HG03442 (cell line): ENCODE measurements around the gene VSIG8.
"Not testable (repeated sequence)": the region's sequence is repeated elsewhere in the genome, so short reads cannot be mapped to it uniquely, and the experiment has no call there.

Source experiments
- ATAC-seq: cut with Tn5 transposase; IDR thresholded peaks from one replicate; pipeline ENCODE4 v1.9.1; 2021; ENCODE audit warnings: mild to moderate bottlenecking, moderate library complexity; ENCODE audit not compliant: unreplicated experiment

The VSIG8 gene, protein sequence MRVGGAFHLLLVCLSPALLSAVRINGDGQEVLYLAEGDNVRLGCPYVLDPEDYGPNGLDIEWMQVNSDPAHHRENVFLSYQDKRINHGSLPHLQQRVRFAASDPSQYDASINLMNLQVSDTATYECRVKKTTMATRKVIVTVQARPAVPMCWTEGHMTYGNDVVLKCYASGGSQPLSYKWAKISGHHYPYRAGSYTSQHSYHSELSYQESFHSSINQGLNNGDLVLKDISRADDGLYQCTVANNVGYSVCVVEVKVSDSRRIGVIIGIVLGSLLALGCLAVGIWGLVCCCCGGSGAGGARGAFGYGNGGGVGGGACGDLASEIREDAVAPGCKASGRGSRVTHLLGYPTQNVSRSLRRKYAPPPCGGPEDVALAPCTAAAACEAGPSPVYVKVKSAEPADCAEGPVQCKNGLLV

DNA sequence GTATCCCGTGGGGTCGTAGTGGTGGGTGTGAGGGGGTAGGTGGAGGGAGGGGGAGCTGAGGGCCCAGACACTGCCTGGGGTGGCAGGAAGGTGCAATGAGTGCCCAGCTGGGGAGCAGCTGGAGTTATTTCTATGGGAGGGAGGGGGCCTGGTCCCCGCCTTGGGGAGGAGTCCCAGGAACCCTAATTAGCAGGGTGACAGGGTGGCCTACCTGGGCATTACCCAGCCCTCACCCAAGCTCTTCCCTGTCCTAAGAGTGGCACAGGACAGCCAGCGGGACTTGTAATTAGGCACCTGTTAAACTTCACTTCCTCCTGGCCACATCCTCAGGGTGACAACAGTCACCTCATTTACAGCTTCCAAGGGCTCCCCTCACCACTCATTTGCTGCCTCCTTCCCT lies at the start of gene VSIG8:
VSIG8 (minus strand) TSS at position 101 of the 400 bp plus-strand sequence. CDS start 136 bp downstream, outside the sequence.
- ATAC-seq, result no peak

DNA sequence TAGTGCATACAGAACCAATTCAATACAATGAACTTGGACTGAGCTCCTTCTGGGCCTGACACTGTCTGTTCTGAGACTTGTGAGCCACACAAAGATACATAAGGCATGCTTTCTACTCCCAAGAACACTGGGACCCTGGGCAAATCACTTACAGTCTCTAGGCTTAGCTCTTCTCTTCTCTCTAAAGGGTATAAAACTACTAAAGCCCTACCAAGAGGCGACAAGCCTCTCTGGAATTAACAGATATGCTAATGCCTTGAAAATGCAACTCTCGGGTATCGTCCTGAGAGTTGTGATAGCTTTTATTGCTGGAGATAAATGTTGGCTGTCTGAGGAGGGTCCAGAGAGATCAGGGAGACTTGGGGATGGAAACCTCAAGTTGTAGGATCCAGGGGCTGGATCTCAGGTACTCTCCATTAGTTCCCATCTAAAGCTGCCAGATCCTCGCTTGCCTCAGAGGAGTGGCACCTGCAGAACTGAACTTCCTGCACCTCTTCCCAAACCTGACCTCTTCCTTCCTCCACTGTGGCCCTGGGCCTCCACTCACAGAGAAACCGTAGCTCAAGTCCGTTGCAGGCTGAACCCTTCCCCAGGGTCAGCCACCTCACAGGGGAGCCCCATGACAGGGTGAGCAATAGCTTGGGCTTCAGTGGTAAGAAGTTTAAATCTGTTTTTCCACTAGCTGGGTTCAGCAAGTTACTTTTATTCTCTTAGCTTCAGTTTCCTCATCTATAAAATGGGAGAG lies 49.0 kb upstream of the VSIG8 start:
- no peak for ATAC-seq

DNA sequence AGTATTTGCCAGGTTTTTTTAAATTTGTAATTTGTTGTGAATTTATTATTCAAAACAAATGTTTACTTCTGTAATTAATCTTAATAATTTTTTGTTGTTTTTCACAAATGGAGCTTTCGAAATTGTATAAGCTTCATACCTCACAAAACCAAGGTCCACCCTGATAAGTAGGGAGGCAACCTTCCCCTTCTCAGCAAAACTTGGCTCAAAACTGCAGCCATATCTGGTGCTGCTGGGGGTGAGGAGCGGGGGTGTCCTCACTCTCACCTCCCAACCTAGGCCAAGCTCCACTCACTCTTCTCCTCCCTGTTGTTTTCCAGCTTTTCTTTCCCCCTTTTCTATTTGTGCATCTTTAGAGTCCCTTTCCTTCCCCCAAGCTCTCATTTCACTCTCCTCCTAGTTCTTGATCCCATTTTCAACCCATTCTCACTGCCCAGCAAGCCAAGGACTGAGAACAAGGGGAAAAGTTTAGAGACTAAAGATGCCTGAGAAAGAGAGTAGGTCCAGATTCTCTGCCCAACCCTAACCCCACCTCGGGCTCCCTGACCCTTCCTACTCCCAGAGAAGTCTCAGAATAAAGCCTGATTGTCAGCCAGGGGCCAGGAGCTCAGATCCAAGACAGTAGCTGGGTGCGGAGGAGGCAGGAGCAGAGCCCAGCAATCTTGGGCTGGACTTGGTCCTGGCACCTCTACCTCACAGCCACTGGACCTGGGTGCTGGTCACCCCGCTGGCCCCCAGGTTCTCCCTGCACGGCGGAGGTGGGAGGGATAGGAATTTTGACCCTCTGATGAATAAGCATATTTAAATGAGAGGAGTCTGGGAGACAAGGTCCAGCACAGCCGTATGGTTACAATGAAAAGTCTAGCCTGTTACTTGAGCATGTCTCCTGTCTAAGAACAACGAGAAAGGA lies 45.8 kb upstream of the VSIG8 start:
- ATAC-seq, result no peak

DNA sequence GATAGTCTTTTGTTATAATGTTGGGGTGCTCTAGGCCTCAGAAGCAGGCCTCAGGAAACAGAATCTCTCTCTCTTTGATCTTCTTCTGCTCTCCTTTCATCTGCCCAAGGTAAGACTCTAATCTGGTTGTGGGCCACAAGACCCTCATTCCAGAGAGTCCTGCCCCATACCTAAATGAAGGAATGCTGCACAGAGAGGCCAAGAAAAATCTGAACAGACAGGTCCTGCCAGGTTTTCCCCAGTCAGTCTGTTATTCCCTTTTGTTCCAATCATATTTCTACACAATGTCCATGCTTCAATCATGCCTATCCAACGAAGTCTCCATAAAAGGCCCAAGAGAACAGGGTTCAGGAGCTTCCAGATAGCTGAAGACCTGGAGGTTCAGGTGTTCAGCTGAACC lies 44.5 kb upstream of the VSIG8 start:
- ATAC-seq, result no peak

DNA sequence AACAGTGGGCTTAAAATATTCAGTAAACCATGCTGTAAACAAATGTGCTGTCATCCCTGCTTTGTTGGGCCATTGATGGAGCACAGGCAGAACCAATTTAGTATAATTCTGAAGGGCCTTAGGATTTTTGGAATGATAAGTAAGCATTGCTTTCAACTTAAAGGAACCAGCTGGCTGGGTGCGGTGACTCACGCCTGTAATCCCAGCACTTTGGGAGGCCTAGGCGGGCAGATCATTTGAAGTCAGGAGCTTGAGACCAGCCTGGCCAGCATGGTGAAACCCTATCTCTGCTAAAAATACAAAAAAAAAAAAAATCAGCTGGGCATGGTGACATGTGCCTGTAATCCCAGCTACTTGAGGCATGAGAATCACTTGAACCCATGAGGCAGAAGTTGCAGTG lies 41.6 kb upstream of the VSIG8 start:
- ATAC-seq, result not testable (repeated sequence)

DNA sequence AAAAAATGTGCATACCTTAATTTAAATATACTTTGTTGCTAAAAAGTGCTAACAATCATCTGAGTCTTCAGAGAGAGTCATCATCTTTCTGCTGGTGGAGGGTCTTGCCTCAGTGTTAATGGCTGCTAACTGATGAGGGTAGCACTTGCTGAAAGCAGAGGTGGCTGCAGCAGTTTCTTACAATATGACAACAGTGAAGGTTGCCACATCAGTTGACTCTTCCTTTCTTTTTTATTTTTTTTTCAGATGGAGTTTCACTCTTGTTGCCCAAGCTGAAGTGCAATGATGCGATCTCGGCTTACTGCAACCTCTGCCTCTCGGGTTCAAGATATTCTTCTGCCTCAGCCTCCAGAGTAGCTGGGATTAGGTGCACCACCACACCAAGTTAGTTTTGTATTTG lies 40.1 kb upstream of the VSIG8 start:
- no peak for ATAC-seq

DNA sequence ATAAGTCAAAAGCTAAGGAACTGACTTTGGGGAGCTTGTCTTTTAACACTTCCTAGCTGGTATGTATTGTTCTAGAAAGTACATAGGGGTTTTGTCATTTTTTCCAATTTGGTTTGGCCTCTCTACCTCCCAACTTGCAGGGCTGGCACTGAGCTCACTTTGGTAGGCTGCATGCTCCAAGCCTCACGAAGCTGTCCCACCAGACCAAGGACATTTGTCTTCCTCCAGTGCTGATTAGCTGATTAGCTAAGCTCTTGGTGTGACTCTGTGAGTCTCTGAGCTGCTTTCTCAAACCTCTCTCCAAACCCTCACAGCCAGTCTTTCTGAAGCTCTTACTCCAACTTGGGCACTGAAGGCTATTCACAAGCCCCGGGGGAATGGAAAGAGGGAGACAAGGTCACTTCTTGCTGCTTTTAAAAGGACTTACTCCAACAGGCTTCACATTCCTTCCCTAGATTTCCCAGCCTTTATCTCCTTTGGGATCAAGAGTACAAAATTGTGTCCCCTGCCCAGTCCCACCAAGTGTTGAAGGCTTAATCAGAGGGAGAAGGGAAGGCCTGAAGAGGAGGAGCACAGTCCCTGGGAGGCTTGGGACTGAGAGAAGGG lies 38.4 kb upstream of the VSIG8 start:
- ATAC-seq, result no peak

DNA sequence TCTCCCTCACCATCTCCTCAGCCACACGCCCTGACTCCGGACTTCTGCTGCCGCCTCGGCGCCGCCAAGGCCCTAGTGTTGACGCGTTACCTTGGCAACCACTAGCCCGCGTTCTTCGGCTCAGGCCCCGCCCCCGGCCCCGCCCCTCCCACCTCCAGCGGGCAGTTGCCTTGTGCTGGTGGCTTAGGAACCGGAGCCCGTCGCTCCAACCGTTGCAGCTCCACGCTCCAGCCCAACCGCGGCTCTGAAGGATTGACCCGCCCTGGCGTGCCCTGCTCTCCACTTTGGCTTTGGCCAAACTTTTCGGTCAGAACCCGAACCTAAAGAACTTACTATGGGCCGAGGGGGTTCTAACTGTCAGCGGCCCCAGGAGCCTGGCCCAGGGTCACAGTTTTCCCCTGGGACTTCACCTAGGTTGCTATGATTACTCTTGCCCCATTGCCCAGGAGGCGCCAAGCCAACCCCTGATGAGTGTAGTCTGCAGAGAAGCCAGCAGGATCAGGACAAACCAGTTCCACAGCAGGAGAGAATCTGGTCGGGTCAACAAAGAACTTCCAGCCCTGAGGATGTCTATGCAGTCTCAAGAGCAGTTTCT lies 37.7 kb upstream of the VSIG8 start, which contains the start of gene CFAP45:
CFAP45 (minus strand) TSS at position 80 of the 595 bp plus-strand sequence; CDS start at position 13, 67 bp downstream.
- ATAC-seq, result peak; percentile 79

DNA sequence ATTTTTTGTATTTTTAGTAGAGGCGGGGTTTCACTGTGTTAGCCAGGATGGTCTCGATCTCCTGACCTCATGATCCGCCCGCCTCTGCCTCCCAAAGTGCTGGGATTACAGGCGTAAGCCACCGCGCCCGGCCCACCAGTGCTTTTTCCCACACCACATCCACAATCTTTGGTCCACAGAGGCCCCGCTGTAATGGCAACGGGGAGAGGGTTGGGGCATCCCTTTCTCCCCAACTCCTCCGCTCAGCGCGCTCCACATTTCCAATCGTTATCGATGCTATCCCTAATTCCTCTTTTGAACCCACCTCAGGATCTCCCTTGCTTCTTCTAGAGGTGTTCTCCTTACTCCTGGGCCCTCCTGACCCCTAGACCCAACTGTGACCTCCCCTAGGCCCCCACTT lies 37.2 kb upstream of the VSIG8 start:
- ATAC-seq, result not testable (repeated sequence)

DNA sequence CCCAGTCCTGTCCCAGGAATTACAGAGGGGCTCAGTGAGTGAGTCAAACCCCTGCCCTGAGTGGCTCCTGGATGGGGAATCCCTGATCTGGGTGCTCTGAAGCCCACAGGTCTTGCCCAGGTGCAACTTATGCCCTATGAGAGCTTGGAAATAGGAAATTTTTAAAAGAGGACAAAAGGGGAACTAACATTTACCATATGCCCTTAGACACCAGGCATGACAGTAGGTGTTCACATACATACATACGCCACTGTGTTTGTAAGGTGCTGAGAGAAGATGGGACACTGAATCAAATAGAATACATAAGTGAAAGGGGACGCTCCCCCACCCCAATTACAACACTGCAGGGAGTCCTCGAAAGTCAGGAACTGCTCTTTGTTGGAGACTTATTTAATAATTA lies 36.1 kb upstream of the VSIG8 start:
- no peak for ATAC-seq

DNA sequence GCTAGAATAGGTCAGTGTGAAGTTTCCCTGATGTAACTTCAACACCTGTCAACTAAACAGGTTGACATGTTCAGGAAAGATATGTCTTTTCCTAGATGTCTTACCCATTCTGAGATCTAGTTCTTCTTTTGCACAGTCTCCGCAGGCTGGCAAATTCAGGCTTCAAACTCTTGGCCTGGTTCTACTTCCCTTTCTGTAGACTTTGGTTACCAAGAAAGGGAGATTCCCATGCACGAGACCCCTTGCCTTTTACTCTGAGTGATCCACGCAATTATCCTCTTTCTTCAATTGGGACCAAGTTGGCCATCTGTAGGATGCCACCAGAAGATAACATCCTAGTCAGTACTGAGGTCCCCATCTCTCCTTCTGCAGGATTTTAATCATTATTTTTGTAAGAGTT lies 35.5 kb upstream of the VSIG8 start:
- no peak for ATAC-seq

DNA sequence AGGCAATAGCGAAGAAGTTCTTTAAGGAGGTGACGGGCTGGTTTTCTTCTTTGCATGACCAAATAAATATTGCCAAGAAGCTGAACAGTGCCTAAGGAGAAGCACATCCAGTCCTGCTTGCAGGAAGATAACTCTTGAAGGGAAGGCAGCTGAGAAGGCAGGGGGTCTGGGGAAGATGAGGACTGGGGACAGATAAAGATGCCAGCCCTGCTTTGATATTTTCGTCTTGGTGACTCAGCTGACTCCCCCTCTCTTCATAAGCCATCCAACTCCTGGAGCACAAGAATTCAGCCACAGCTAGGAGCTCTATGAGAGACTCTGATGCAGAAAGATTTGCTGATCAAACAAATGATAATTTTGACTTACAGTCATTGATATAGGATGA lies 34.1 kb upstream of the VSIG8 start:
- ATAC-seq, result no peak

DNA sequence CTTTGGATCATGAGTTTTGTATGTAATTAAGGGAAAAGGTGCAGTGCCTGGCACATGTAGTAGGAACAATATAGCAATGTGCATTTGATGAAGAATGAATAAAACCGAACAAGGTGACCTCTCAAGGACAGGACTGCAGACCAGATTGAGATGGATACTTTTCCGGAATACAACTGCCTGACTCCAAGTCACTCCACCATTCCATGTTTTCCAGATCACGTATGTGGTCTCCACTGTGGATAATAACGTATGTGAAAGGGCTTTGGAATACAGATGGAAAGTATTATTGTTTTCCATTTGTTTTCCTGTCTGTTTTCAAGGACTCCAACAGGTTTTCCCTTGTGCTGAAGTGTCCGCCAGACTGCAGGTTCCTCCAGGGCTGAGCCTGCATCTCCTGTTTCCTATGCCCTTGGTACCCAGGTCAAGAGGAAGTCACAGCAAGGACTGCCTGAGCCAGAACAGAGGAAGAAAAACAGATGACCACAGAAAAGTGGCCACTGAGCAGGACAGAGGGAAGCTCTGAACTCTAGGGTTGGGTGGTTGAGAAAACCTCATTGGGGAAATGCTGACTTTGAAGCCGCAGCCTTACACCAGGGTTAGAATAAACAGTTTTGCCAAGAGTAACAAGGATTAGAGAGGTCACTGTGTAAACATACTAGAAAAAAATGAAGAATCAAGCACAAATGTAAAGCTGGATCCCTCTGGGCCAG lies 33.5 kb upstream of the VSIG8 start:
- no peak for ATAC-seq

DNA sequence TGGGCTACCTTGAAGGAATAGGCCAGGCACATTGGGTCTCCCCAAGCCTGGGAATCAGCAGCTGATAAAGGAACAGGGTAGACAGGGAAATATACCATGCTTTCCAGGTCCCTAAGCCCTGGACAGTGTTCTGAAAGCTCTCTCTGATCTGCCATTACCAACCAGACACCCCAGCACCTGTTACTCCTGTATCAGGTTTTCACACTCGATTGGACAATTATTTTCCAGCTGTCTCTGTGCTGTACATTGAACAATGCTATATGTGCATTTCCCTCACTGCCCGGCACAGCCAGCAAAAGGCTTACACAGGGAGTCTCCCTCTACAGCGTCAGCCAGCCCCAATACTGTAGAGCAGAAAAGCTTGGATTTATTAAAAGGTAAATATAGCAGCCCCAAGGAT lies 32.8 kb upstream of the VSIG8 start:
- ATAC-seq, result no peak

DNA sequence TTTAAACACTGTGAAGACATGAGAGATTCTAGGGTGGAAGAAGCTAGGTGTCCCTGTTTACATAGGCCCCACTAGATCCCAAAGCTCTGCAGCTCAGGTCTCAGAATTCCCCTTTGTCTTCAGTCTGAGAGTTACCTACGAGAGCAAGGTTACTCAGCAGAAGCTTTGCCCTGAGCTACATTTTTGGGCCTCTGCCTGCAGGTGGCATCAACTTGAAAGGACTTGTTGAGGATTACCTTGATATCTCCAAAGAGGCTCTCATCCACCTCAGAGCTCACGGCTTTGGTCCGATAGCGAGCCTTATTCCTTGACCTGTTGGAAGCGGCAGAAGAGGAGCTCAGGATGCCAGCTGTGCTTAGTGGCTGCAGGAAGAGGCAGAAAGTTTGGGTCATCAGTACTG lies 30.5 kb upstream of the VSIG8 start:
- no peak for ATAC-seq

DNA sequence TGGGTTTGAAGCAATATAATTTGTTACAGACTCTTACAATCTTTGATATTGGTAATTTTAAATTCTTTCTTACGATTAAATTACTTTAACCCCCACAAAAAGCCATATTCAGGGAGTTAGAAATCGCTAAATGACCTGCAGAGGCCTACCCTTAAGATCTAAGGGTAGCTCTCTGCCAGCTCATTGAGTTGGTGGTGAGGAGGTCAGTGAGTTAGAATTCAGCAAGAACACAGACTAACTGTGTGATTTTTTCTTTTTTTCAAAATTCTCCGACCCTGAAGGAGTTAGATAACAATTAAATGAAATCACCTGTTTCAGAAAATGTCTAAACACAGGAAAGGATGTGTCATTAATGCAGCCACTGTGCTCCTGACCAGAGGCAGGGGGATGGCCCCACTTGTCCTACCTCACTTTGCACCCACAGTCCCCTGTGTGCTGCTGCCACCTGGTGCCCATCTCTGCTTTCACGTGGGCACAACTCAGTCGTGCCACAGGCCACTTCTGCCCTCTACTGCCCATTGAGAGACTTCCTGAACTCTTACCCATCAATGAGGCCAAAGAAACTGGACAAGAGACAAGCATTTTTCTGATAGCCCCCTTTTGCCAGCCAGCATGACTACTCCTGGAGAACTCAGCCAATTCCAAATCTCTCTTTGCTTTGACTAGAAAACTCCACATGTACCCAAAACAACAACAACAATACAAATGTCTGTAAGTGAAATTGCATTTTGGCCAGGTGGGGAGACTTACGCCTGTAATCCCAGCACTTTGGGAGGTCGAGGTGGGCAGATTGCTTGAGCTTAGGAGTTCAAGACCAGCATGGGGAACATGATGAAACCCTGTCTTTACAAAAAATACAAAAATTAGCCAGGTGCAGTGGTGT lies 29.1 kb upstream of the VSIG8 start:
- peak; percentile 73 for ATAC-seq

DNA sequence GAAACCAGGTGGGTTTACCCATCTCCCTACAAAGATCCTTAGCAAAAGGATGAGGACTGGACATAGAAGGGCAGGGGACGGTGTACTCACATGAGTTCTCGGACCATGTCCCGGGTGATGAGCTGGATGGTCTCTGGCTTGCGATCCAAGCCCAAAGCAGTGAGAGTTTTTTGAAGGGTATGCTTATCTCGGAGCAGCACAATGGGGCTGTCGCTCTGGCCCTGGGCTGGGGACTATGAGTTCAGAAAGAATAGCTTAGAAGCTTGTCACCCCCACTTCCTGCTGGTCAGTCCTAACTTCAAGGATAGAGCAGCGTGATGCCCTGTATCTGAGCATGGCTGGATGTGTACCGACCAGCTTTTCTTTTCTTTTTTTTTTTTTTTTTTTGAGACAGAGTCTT lies 27.9 kb upstream of the VSIG8 start:
- ATAC-seq, result no peak

DNA sequence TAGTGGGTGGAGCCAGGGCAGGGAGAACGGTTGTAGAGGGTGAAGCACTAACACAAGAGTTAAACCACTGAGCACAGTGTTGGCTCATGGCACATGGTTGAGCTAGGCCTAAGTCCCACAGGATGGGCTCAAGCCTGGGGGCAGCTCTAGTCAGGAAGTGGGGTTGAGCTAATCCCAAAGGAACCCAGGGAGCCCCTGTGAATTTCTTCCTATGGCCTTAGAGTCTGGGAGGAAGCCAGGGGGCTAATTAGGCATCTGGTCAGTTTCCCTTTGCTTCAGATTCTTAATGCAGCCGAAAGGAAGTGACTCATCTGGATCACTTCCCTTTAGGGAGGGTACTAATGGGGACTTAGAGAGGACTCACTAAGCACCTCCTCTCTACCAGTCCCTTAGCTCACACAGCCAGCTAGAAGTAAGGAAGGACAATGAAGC lies 27.4 kb upstream of the VSIG8 start:
- ATAC-seq, result peak; percentile 94

DNA sequence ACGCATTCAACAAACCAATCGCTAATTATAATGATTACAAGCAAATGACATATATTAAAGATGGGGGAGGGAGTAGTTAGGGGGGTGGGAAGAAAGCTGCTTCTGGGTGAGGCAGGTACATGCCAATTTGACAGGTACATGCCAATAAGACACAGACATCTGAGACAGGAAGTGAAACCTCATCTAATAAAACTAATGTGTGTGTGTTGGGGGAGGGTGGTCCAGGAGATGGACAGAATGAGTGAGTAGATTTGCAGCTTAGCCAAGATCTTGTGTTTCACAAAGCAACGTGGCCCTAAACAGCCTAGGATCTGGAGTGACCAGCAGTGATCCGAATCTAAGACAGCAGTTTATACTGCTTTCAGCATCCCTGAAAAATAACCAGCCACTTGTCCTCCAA lies 26.7 kb upstream of the VSIG8 start:
- ATAC-seq, result no peak
